Right lobe of liver (tissue), 6 donors: Measurements from ENCODE around the gene RUSC2. TPM values are rescaled to one million over a fixed set of nuclear protein-coding genes. Genes with fewer than 3 reads are reported as not detected.

Experiments used
- ATAC-seq, 4 donors: fragments of 200-7000 bp; cut with Tn5 transposase; one replicate each; pipeline ENCODE4 v1.9.1; 2020; ENCODE audit warnings: mild to moderate bottlenecking in 4 of 4, moderate library complexity in 4 of 4
- DNase-seq, 3 donors: peaks; one replicate each; pipeline ENCODE4 v3.0.0-alpha.2; 2020
- H3K27ac ChIP-seq, 3 donors: fragments of 200-600 bp; one replicate each; pipeline ENCODE4 v1.8.0; 2022
- H3K27me3 ChIP-seq, 2 donors: fragments of 200-600 bp; one replicate each; pipeline ENCODE4 v1.8.0; 2022
- H3K36me3 ChIP-seq, 4 donors: fragments of 200-600 bp; sonication (generic) in 1 of 4; one replicate each; pipeline versions ENCODE4 v1.5.1 to v1.8.0; 2017 to 2022; ENCODE audit warnings: control low read depth in 1 of 4
- H3K4me1 ChIP-seq, 4 donors: fragments of 200-600 bp; sonication (generic) in 1 of 4; one replicate each; pipeline versions ENCODE4 v1.5.1 to v1.8.0; 2017 to 2022; ENCODE audit warnings: control low read depth in 1 of 4
- H3K4me3 ChIP-seq, 3 donors: fragments of 200-600 bp; one replicate each; pipeline ENCODE4 v1.8.0; 2022
- H3K9me3 ChIP-seq, 4 donors: fragments of 200-600 bp; sonication (generic) in 1 of 4; one replicate each; pipeline versions ENCODE4 v1.5.1 to v1.8.0; 2017 to 2022; ENCODE audit warnings: control low read depth in 1 of 4
- POLR2A ChIP-seq: fragments of 450-650 bp; IDR thresholded peaks from one replicate; pipeline ENCODE4 v1.6.1; 2017; ENCODE audit warnings: antibody characterized with exemption, mild to moderate bottlenecking
- WGBS: methylation state at CpG from one replicate; pipeline ENCODE4 v1.1.6; 2018; ENCODE audit warnings: low coverage, low lambda C conversion rate; ENCODE audit not compliant: insufficient coverage; ENCODE audit errors: missing lambda C conversion rate; 5-methylcytosine and 5-hydroxymethylcytosine counted together
- intact Hi-C, 2 donors: fragments of 100-400 bp; cut with DNase I; formaldehyde crosslinking; loops; one replicate each; pipeline versions ENCODE4 v1.11.2 to v1.14.1; 2022
- total RNA-seq, 6 experiments: library from RNA; depleted of rRNA in 2 of 6; stranded (reverse); fragments of >200 nt in 2 of 6; fragmentation: NEBNext Ultra II Directional in 3 of 6; extraction: Animal tissue kit (Norgen Biotek cat#: 25700) in 3 of 6; gene quantifications; one replicate each; pipeline versions ENCODE4 v1.1.0 to v1.2.4, GENCODE V29; 2016 to 2023
- TF ChIP-seq, protein P1 (sequence below), 4 donors: fragments of 200-600 bp in 3 of 4; fragments of 450-650 bp in 1 of 4; IDR thresholded peaks; one replicate each; pipeline versions ENCODE4 v1.5.1 to v1.8.0; 2016 to 2022; ENCODE audit warnings: antibody characterized with exemption in 4 of 4, mild to moderate bottlenecking in 2 of 4
- donor health status: DM: no; HTN: yes; CAD: no.
- donor health status: DM: no; HTN: no; CAD: no.
- donor health status: DM: no; HTN: no; CAD: no.
- donor health status: DM: no; HTN: yes; CAD: no.
- donor health status: DM: no; HTN: yes; CAD: no.

Gene RUSC2
- total RNA-seq, 6 experiments from 2014 or later = 6.0 to 12.9 (median 9.1) TPM

GRCh38 chr9:35481347-35481975 is 8.4 kb upstream of the RUSC2 start:
- intact Hi-C loops = loop anchor here in 1 of 2 donors (5.0 kb wide), 1 partner anchor 76 kb away; no protein-coding TSS in a partner anchor
- peak in 2 of 3 donors; percentile 47 to 73 for DNase-seq
- no peaks in the 10 kb centered on the region for H3K36me3 ChIP-seq
- H3K4me3 ChIP-seq = no peak overlapping the region
- no peaks in the 10 kb centered on the region for H3K9me3 ChIP-seq
- no peaks in the 10 kb centered on the region for H3K27me3 ChIP-seq
- WGBS = 51% methylated on average over 3 of the region's 4 CpGs
- TF ChIP-seq POLR2A = no peak
- TF ChIP-seq, protein P1, sequence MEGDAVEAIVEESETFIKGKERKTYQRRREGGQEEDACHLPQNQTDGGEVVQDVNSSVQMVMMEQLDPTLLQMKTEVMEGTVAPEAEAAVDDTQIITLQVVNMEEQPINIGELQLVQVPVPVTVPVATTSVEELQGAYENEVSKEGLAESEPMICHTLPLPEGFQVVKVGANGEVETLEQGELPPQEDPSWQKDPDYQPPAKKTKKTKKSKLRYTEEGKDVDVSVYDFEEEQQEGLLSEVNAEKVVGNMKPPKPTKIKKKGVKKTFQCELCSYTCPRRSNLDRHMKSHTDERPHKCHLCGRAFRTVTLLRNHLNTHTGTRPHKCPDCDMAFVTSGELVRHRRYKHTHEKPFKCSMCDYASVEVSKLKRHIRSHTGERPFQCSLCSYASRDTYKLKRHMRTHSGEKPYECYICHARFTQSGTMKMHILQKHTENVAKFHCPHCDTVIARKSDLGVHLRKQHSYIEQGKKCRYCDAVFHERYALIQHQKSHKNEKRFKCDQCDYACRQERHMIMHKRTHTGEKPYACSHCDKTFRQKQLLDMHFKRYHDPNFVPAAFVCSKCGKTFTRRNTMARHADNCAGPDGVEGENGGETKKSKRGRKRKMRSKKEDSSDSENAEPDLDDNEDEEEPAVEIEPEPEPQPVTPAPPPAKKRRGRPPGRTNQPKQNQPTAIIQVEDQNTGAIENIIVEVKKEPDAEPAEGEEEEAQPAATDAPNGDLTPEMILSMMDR (IDR thresholded peaks at IDR 0.05) = peak; percentile 68 to 87 (median 78)
- H3K27ac ChIP-seq = no peak overlapping the region
- peak; percentile 82 to 85 (median 84) for ATAC-seq
- no peaks in the 10 kb centered on the region for H3K4me1 ChIP-seq

GRCh38 chr9:35482071-35482470 is 7.8 kb upstream of the RUSC2 start:
- no peak for TF ChIP-seq POLR2A
- TF ChIP-seq, protein P1 (IDR thresholded peaks at IDR 0.05) = no peak
- 68% methylated on average over 3 of the region's 3 CpGs for WGBS
- no peaks in the 10 kb centered on the region for H3K9me3 ChIP-seq
- no peaks in the 10 kb centered on the region for H3K4me1 ChIP-seq
- H3K27me3 ChIP-seq = no peaks in the 10 kb centered on the region
- DNase-seq (no peak), ATAC-seq (no peak)
- no peak overlapping the region for H3K27ac ChIP-seq
- H3K4me3 ChIP-seq = no peak overlapping the region
- intact Hi-C loops = loop anchor here in 1 of 2 donors (5.0 kb wide), 1 partner anchor 75 kb away; no protein-coding TSS in a partner anchor
- no peaks in the 10 kb centered on the region for H3K36me3 ChIP-seq

GRCh38 chr9:35484406-35484805 is 5.5 kb upstream of the RUSC2 start:
- Histone ChIP-seq H3K9me3 (no peaks in the 10 kb centered on the region), H3K27me3 (no peaks in the 10 kb centered on the region), H3K27ac (no peak overlapping the region), H3K4me1 (peaks cover 0 to 10% (median 0%) of the 10 kb centered on the region in 4 donors), H3K4me3 (no peak overlapping the region), H3K36me3 (no peaks in the 10 kb centered on the region)
- 95% methylated on average over 2 of the region's 3 CpGs for WGBS
- intact Hi-C loops = loop anchor here in 1 of 2 donors (5.0 kb wide), 1 partner anchor 73 kb away; no protein-coding TSS in a partner anchor
- ATAC-seq = no peak
- TF ChIP-seq POLR2A = no peak
- TF ChIP-seq, protein P1 (IDR thresholded peaks at IDR 0.05) = no peak
- no peak for DNase-seq

DNA sequence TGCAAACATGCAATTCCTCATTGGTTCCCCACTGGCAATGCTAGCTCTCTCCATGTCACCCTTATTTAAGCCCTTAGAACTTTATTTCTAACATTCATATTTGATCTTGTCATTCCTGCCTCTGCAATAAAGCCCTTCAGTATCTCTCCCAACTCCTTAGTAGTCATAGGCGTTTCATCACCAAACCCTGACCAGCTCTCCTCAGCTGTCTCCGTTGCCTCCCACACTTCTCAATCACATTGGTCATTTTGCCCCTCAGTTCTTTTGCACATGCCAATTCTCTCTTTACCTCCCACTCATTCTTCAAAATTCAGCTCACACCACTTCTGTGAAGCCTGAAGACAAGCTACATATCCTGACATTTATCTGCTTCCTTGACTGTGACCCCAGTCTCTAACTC is 2.8 kb upstream of the RUSC2 start:
- no peak for TF ChIP-seq POLR2A
- TF ChIP-seq, protein P1 (IDR thresholded peaks at IDR 0.05) = no peak
- Histone ChIP-seq H3K36me3 (no peaks in the 10 kb centered on the region), H3K4me3 (no peak overlapping the region), H3K4me1 (peaks cover 0 to 18% (median 4%) of the 10 kb centered on the region in 4 donors), H3K27me3 (no peaks in the 10 kb centered on the region), H3K9me3 (no peaks in the 10 kb centered on the region), H3K27ac (no peak overlapping the region)
- intact Hi-C loops = loop anchor here in 1 of 2 donors (5.0 kb wide), 1 partner anchor 70 kb away; no protein-coding TSS in a partner anchor
- ATAC-seq (no peak), DNase-seq (no peak)
- WGBS = 88% methylated on average over 2 of the region's 2 CpGs
